GM10847 (cell line): ENCODE results near the gene SOX6.

Source experiments
- POLR2A ChIP-seq: IDR thresholded peaks from 2 replicates; pipeline ENCODE4 v1.6.1; 2011; ENCODE audit not compliant: insufficient read length; ENCODE audit errors: extremely low read depth

The SOX6 gene

DNA sequence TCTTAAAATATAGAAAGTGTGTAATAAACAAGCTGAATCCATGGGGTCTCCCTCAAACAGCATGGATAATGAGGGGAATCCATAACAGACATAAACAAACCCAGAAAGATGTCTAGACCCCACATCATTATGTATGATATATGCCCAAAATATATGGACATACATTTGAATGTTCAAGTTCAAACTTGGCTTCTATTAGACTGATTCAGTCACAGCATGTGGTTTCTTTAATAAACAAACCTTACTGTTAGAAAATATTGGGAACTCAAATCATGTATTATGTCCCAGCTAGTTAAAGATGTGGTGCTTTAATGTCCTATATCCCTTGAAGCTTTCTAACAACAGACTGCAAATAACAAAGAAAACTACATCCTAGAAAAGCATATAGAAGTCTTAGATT lies 228.6 kb downstream of the SOX6 start:
- no peak for TF ChIP-seq POLR2A

DNA sequence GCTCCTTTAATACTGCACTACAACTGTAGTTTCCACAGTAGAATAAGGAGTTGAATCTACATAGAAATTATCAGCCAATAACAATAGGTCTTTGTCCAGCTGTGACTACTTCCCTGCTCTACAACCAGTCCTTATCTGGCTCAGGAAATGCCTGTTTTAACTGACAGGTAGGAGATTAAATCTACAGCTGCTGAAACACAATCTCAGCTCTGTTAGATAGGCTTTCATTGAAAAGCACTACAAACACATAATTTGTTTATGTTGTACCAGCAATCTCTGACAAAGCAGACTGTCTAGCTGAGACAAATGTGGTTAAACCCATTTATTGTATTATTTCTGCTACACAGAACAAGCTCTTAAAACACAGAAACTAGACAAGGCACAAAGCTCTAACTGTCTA lies 230.0 kb downstream of the SOX6 start:
- TF ChIP-seq POLR2A, result no peak

DNA sequence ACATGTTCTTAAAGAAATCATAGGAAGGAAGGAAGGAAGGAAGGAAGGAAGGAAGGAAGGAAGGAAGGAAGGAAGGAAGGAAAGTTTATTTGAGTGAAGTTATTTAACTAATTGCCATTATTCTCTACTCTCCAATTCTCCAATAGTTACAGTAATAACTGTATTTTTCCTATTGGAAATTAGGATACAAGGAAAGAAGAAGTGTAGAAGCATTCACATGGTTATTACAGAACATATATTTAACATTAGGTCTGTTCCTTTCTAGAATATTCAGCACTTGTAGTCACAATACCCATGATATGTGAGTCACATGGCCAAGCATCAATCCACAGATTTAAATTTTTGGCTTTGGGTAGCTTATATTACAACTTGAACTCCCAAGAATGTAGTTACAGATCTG lies 230.6 kb downstream of the SOX6 start:
- TF ChIP-seq POLR2A, result no peak

DNA sequence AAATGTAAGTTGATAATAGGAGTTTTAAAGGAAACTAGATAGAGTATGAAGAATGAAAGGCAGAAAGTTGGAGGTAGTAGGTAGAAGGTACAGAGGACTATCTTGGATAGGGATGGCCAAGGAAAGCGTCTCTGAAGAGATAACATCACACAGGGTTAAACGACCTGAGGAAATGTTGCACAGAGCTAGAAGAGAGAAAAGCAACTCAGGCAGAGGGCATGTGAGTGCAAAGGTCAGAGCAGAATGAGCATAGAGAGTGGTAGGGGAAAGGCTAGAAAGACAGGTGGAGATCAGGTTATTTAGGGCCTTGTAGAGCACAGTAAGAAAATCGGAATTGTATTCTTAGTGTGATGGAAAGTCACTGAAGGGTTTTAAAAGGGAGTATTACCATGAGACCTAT lies 232.0 kb downstream of the SOX6 start:
- TF ChIP-seq POLR2A, result no peak

DNA sequence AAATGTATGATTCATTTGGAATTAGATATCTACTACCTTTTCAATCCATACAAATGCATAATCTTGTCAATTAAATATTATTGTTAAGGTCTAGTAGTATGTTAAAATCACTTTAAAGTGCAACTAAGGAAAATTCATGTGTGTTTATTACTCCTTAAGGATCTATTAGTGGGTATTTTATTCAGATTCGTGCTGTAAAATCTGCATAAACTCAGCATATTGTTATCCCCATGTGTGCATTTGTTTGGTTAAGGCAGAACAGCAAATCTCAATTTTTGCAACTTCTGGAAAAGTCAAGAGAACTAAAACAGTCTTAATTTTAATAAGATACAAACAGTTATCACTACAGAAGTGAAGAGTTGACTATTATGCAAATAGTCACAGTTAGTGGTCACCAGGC lies 234.5 kb downstream of the SOX6 start:
- no peak for TF ChIP-seq POLR2A

DNA sequence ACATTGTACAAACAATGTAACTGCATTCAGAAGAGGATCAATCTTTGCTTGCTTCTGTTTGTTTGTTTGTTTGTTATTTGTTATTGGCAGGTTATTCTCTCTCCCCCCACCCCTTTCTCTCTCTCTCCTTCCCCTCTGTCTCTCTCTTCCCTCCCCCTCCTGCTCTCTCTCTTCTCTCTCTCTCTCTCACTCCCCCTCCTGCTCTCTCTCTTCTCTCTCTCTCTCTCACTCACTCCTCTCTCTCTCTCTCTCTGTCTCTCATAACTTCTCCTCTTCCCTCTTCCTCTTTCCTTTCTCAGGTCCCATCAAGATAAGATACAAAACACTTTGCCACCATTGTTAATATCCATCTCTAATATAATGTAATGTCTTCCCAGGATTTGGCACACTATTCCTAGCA lies 236.3 kb downstream of the SOX6 start:
- no peak for TF ChIP-seq POLR2A

DNA sequence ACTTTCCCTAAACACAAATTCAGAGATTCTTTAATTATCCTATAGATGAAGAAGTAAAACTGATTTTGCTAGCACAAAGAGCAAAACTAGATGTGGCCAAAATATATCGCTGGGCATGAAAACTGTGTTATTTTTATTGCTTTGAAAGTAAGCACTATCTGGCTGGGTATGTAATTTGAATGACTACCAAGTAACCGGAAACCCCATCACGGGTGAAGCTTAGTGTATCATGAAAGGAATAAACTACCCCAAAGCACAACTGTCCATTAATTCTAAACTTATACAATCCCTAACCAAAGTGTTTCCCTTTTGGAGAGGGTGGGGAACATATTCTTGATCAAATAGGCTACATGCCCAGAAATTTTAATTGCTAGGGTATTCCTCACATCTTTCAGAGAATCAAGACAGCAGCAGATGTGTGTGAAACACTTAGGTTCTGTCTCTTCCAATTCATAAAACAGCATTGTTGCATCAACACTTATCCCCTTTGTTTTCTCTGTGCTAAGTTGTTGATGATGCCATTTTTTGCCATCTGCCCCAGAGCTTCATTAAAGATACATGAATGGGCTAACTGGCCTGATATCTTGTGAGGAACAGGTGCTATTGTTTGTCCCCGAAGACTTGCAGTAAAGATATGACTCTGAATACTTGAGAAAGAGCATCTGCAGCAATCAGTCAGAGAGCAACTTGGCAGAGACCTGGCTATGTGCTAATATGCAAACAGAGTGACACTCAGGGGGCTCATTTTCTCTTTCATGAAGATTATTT lies 238.2 kb downstream of the SOX6 start:
- no peak for TF ChIP-seq POLR2A

DNA sequence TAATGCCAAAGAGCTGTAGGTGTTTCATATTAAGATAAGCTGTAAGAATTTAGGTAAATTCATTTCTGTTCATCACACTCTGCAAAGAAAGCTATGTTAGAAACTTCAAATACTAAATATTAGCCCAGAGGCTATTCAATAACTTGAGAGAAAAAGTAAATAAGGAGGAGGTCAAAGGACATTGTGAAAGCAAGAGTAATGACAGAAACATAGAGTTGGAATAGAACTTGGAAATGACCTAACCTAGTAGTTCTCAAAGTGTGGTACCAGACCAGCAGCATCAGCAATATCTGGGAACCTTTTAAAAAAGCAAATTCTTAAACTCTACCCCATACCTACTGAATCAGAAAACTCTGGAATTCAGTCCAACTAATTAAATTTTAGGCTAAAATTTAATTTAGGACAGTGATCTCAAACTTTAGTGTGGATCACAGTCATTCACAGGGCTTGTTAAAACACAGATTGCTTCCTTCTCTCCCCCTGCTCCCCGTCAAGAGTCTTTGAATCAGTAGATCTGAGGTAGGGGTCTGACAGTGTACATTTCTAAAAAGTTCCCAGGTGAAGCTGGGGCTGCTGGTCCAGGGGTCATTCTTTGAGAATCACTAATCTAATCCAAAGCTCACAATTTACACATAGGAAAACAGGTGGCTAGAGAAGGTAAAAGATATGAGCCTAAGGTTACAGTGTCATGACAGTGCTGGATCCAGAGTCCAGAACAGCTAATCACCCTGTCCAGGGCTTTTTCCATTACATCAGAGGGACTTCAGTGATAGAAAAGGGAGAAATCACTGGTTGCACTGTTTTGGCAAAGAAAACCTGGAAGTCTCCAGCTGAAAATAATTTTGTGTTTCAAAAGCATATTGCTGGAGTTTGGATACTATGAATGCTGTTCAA lies 241.1 kb downstream of the SOX6 start:
- TF ChIP-seq POLR2A, result no peak

DNA sequence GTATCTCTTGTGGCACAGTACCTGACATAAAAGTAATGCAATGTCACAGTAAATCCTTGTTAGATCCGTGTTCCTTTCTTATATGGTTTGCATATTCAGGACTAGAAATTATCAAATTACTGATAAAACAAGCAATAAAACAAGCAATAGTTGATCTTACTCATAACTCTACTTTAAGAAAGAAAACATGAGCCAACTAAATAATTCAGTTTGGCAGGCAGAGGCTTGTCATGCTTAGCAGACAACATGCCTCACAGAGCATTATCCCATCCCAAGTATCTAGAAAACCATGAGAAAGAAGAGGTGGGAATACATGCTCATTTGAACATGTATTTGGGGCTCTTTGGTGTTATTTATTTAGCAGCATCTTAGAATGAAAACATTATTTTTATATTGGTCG lies 241.9 kb downstream of the SOX6 start:
- TF ChIP-seq POLR2A, result no peak

DNA sequence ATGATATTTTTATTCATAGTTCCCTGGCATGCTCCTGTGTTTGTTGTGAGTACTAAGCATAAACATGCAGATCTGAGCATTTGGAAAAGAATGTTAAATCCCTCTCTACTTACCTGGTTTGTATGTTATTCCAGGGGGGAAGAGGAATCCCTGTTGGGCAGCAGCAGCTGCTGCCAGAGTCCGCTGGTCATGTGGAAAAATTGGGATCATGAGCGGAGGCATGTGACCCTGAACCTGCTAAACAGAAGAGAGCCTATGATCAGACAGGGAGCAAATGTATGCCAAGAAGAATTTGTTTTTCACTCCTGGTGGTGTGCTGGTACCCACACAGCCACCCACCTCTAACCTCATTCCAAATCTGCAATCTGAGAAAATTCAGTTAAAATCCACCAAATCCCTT lies 244.7 kb downstream of the SOX6 start:
- TF ChIP-seq POLR2A, result no peak

DNA sequence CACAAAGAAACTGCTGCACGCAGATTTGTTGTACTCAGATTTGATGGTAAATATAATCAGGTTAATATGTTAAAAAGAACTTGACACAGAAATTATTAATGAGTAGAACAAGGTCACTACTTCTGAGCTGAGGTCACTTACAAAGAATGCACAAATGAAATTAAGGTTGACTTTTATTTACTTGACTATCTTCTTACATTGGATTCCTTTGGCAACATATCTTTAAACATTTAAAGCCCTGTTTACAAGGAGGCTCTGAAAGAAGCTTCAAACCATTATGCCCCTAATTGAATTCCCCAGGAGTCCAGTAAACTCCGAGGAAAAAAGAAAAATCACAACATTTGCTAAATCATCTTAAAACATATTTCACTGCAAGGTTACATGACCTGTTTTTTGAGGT lies 245.5 kb downstream of the SOX6 start:
- no peak for TF ChIP-seq POLR2A

DNA sequence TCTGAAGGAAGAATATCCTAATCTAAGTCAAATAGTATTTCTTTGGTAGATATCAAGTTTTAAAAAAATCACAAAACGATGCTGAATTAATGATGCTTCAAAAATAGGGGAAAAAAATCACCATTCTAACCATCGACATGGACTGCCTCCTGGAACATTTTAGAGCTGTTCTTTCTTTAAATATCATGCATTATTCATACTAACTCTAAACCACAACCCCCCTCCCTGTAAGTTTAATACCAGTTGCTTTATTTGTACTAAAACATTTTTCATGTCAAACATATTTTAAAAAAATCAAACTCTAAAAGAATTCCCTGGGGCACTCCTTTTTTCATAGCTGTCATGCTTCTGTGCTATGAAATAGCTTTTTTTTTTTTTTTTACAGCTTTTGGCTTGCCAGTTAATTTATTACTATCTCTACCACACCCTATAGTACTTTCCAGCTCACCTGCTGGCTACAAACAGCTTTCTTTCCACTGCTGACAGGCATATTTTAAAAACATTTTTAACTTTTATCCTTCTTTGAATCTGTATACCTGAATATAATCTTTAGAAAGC lies 256.9 kb downstream of the SOX6 start:
- TF ChIP-seq POLR2A, result no peak

DNA sequence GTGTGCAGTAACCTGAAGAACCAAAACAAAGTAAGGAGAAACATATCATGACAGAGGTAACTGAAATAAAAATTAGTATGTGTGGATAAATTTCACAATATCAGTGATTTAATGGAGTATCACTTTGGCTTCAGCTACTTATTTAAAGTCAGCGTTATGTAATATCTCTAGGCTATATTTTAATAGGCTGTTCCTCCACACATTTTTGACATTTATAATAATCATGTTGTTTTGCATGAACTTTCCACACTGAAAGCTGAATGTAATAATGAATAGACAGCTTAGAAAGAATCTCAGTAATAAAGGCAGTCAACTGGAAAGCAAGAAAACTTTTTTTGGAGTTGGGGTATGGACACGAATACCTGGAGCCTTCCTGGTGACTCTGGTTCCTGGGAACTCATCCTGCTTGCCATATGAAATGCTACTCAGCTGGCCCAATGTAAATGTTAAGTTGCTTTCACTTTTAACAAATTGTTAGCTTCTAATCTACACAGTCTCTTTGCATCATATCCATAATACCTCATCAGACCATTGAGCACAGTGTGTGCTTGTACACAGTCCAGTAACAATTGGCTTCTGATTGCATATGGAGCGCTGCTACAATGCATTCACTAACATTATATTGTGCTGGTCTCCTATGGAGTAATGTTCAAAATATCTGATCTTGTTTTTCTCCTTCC lies 257.7 kb downstream of the SOX6 start:
- no peak for TF ChIP-seq POLR2A

DNA sequence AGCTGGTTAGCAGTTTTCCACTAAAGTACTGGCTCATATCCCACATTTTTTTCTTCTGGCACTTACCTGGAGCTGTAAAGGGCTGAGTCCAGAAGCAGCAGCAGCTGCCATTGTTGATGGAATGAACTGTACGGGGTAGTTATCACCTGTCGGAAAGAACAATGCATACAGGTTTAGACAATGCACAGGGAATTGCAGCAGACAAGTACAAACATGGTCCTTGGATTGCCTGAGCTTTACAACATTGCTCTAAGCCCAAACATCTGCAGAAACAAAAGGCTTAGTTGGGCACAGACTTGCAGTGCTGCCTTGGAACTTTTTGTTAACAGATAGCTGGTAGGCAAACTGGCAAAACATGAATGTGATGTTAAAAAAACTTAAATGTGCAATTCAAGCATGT lies 258.8 kb downstream of the SOX6 start:
- TF ChIP-seq POLR2A, result no peak

DNA sequence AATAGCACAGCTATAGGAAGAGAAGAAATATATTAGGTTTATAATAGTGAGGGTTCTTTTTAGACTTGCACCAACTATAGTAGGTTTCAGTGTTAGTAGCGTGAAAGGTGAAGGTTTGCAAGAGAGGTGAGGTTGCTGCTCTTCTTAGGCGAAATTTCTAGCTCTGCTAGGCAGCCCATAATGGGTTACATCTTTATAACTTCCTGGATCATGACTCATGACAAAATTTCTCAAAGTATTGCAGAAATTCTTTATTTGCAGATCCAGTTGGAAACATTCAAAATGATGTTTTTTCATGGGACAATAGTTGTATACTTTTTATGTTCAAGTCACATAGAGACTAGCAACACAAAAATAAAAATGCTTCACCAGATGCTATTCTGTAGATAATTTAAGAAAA lies 260.0 kb downstream of the SOX6 start:
- no peak for TF ChIP-seq POLR2A

DNA sequence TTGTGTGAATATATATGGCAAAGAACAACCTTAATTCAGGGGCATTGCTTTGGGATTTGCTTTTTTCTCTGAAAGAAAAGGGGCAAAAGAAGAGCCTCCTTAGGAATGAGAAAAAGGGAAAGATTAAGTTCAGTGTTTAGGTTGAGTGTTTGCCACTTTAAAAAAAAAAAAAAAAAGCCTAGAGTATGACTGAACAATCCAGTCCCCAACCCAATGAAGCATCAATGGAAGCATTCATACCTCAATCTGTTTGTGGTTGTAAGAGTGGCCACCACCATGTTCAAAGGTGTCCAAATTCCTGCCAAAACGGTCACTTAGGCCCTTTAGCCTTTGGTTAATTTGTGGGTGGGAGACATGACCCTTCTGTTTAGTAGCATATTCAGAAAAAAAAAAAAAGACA lies 260.6 kb downstream of the SOX6 start:
- no peak for TF ChIP-seq POLR2A
